ENCODE measurements around the gene C2orf81.

C2orf81 gene

DNA sequence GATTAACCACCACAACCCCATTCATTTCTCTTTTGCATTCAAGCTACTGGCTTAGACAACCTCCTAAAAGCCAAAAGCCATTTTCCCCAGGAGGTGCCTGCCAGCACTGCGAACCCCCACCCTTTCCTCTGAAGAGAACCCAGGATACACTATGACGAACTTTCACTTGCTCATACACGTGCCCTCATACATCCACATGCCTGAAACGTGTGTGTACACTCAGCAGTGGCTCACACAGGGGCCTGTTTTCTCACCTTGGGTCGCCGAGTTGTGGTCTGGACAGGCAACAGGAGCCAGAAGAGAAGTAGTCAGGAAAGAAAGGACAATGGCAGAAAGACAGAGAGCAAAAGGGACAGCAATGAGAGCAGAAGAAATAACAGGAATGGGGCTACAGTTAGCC, 48.7 kb downstream of the C2orf81 start:
- Histone ChIP-seq H3K27ac (ENCODE audit: low read depth, low read length) (no peak overlapping the region), H3K4me2 (ENCODE audit: low read length) (no peak overlapping the region), H3K36me3 (ENCODE audit: control insufficient read depth, low read length) (peaks cover 40% of the 10 kb centered on the region), H3K27me3 (ENCODE audit: control insufficient read depth, low read length) (no peaks in the 10 kb centered on the region), H3K9me2 (replicated peaks; ENCODE audit: control insufficient read depth, low read length) (no peaks in the 10 kb centered on the region), H3K9me3 (ENCODE audit: control insufficient read depth, insufficient read depth, low read length) (no peaks in the 10 kb centered on the region), H3F3A (ENCODE audit: control insufficient read depth, insufficient read depth) (no peaks in the 10 kb centered on the region), H3K4me1 (ENCODE audit: control insufficient read depth, low read length) (no peaks in the 10 kb centered on the region), H3K79me2 (ENCODE audit: control insufficient read depth, low read length) (no peaks in the 10 kb centered on the region), H3K4me3 (ENCODE audit: low read length) (no peak overlapping the region), H4K20me1 (ENCODE audit: control insufficient read depth, insufficient read depth, low read depth, low read length) (no peaks in the 10 kb centered on the region)
- TF ChIP-seq EZH2phosphoT487 (IDR thresholded peaks at IDR 0.05; ENCODE audit: borderline replicate concordance, low read length) = no peak
- TF ChIP-seq, protein P1, sequence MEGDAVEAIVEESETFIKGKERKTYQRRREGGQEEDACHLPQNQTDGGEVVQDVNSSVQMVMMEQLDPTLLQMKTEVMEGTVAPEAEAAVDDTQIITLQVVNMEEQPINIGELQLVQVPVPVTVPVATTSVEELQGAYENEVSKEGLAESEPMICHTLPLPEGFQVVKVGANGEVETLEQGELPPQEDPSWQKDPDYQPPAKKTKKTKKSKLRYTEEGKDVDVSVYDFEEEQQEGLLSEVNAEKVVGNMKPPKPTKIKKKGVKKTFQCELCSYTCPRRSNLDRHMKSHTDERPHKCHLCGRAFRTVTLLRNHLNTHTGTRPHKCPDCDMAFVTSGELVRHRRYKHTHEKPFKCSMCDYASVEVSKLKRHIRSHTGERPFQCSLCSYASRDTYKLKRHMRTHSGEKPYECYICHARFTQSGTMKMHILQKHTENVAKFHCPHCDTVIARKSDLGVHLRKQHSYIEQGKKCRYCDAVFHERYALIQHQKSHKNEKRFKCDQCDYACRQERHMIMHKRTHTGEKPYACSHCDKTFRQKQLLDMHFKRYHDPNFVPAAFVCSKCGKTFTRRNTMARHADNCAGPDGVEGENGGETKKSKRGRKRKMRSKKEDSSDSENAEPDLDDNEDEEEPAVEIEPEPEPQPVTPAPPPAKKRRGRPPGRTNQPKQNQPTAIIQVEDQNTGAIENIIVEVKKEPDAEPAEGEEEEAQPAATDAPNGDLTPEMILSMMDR (IDR thresholded peaks at IDR 0.05; ENCODE audit: low read depth, low read length, poor library complexity, severe bottlenecking) = no peak

DNA sequence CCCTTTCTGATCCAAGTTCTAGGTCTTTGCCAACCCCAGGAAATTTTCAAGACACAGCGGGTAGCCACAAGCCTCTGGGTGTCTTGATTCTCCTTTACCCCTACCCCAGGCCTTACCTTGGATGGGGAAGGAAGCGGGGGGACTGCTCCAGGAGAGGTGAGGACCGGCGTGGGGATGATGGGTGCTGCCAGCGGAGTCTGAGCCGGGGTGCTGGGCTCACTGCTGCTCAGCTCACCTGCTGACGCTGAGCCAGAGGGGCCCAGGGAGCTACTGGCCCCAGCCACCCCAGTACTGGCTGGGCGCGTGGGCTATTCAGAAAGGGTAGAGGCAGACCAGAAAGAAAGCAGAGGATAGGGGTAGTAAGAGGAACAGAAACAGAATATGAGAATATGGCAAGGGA, 50.0 kb downstream of the C2orf81 start:
- TF ChIP-seq, protein P1 (IDR thresholded peaks at IDR 0.05; ENCODE audit: low read depth, low read length, poor library complexity, severe bottlenecking) = no peak
- TF ChIP-seq EZH2phosphoT487 (IDR thresholded peaks at IDR 0.05; ENCODE audit: borderline replicate concordance, low read length) = no peak

DNA sequence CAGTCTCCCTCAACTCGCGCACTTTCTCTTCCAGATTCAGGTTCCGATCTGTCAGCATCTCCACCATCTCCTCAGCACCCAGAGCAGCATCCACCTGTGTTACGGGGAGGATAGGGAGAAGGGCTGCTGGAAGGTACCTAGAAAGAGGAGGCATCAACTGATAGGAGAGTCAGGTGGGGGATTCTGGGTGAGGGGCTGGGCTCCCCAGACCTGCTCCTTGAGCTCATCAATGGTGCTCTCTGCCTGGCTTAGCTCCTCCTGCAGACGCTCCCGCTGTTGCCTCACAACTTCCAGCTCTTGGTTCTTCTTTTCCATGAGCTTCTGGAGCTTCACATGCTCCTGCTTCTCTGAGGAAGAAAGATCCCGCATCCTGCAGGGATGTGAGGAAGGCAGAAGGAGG, 51.4 kb downstream of the C2orf81 start:
- H3K27ac ChIP-seq (ENCODE audit: low read depth, low read length) = no peak overlapping the region
- TF ChIP-seq, protein P1 (IDR thresholded peaks at IDR 0.05; ENCODE audit: low read depth, low read length, poor library complexity, severe bottlenecking) = no peak
- no peak for TF ChIP-seq EZH2phosphoT487 (IDR thresholded peaks at IDR 0.05; ENCODE audit: borderline replicate concordance, low read length)
- peaks cover 50% of the 10 kb centered on the region for H3K36me3 ChIP-seq (ENCODE audit: control insufficient read depth, low read length)
- no peaks in the 10 kb centered on the region for H3K9me2 ChIP-seq (replicated peaks; ENCODE audit: control insufficient read depth, low read length)
- no peaks in the 10 kb centered on the region for H3K27me3 ChIP-seq (ENCODE audit: control insufficient read depth, low read length)
- no peak overlapping the region for H3K4me2 ChIP-seq (ENCODE audit: low read length)
- no peaks in the 10 kb centered on the region for H3K4me1 ChIP-seq (ENCODE audit: control insufficient read depth, low read length)
- H3F3A ChIP-seq (ENCODE audit: control insufficient read depth, insufficient read depth) = no peaks in the 10 kb centered on the region
- H4K20me1 ChIP-seq (ENCODE audit: control insufficient read depth, insufficient read depth, low read depth, low read length) = no peaks in the 10 kb centered on the region
- no peak overlapping the region for H3K4me3 ChIP-seq (ENCODE audit: low read length)
- H3K9me3 ChIP-seq (ENCODE audit: control insufficient read depth, insufficient read depth, low read length) = no peaks in the 10 kb centered on the region
- no peaks in the 10 kb centered on the region for H3K79me2 ChIP-seq (ENCODE audit: control insufficient read depth, low read length)

More for the DNA sequence above, 50.0 kb downstream of the C2orf81 start:
- no peaks in the 10 kb centered on the region for H3K27me3 ChIP-seq (ENCODE audit: control insufficient read depth, low read length)
- no peaks in the 10 kb centered on the region for H3K79me2 ChIP-seq (ENCODE audit: control insufficient read depth, low read length)
- H3K36me3 ChIP-seq (ENCODE audit: control insufficient read depth, low read length) = peaks cover 43% of the 10 kb centered on the region
- no peaks in the 10 kb centered on the region for H3K9me2 ChIP-seq (replicated peaks; ENCODE audit: control insufficient read depth, low read length)
- H4K20me1 ChIP-seq (ENCODE audit: control insufficient read depth, insufficient read depth, low read depth, low read length) = no peaks in the 10 kb centered on the region
- H3K9me3 ChIP-seq (ENCODE audit: control insufficient read depth, insufficient read depth, low read length) = no peaks in the 10 kb centered on the region
- H3K4me2 ChIP-seq (ENCODE audit: low read length) = no peak overlapping the region
- H3K4me1 ChIP-seq (ENCODE audit: control insufficient read depth, low read length) = no peaks in the 10 kb centered on the region
- no peak overlapping the region for H3K27ac ChIP-seq (ENCODE audit: low read depth, low read length)
- no peaks in the 10 kb centered on the region for H3F3A ChIP-seq (ENCODE audit: control insufficient read depth, insufficient read depth)
- H3K4me3 ChIP-seq (ENCODE audit: low read length) = no peak overlapping the region

DNA sequence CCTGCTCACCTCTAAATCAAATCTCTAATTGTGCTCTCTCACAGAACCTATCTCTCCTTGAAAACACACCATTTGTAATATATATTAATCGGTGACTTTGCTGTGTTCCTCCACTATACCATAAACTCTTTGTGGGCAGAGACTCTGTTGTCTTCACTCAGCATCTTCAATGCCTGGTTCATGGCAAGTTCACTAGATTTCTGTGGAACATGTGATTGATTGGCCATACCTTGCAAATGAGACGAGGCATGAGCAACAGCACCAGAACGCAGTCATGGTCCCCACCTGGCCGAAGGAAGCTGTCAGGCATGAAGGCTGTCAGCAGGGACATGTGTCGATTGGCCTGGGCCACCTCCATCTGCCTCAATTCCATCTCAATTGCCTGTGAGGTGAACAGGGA, 52.9 kb downstream of the C2orf81 start:
- H3K9me2 ChIP-seq (replicated peaks; ENCODE audit: control insufficient read depth, low read length) = no peaks in the 10 kb centered on the region
- H3K4me2 ChIP-seq (ENCODE audit: low read length) = no peak overlapping the region
- no peaks in the 10 kb centered on the region for H4K20me1 ChIP-seq (ENCODE audit: control insufficient read depth, insufficient read depth, low read depth, low read length)
- H3F3A ChIP-seq (ENCODE audit: control insufficient read depth, insufficient read depth) = no peaks in the 10 kb centered on the region
- H3K36me3 ChIP-seq (ENCODE audit: control insufficient read depth, low read length) = peaks cover 61% of the 10 kb centered on the region
- no peak overlapping the region for H3K27ac ChIP-seq (ENCODE audit: low read depth, low read length)
- H3K27me3 ChIP-seq (ENCODE audit: control insufficient read depth, low read length) = no peaks in the 10 kb centered on the region
- H3K79me2 ChIP-seq (ENCODE audit: control insufficient read depth, low read length) = no peaks in the 10 kb centered on the region
- H3K9me3 ChIP-seq (ENCODE audit: control insufficient read depth, insufficient read depth, low read length) = no peaks in the 10 kb centered on the region
- no peak overlapping the region for H3K4me3 ChIP-seq (ENCODE audit: low read length)
- no peaks in the 10 kb centered on the region for H3K4me1 ChIP-seq (ENCODE audit: control insufficient read depth, low read length)
- TF ChIP-seq, protein P1 (IDR thresholded peaks at IDR 0.05; ENCODE audit: low read depth, low read length, poor library complexity, severe bottlenecking) = no peak
- no peak for TF ChIP-seq EZH2phosphoT487 (IDR thresholded peaks at IDR 0.05; ENCODE audit: borderline replicate concordance, low read length)

All from DOHH2 (cell line).